Caki2 (cell line): ENCODE measurements around the gene OR10C1. TPM values are rescaled to one million over a fixed set of nuclear protein-coding genes. Genes with fewer than 3 reads are reported as not detected.
"Not testable (repeated sequence)": the region's sequence is repeated elsewhere in the genome, so short reads cannot be mapped to it uniquely, and the experiment has no call there.

Source experiments
- DNase-seq: peaks from one replicate; pipeline ENCODE4 v3.0.0-alpha.2; 2015; ENCODE audit warnings: low read depth
- in situ Hi-C: cut with HindIII; loops from 2 replicates; pipeline ENCODE4 v1.10.0; 2016; ENCODE audit warnings: low sequenced_read_pairs, low pct_unique_long_range_greater_than_20kb, mixed read lengths
- total RNA-seq: library from RNA; depleted of rRNA; stranded (reverse); fragments of >200 nt; shearing (Covaris generic); gene quantifications from 2 replicates; pipeline ENCODE4 v1.2.3, GENCODE V29; 2014; ENCODE audit warnings: low replicate concordance; rRNA removed

OR10C1 gene
- total RNA-seq = not detected in 2 replicates

DNA sequence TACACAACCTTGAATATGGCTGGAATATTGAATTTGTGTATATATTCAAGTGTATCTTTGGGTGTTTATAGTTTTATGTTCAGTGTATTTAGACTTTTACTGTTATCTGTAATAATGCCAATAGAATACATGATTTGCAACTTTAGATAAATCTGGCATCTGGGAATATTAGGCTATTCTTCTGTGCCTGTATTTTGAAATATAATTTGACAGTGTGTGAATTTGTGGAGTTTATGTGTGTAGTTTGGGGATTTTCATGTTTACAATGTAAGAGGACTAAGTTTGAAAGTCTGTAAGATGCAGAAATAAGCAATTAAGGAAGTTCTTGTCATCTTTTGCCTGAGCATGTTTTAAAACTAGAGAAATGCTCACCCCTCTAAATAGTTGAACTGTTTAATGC, at the start of gene OR10C1:
Gene OR10C1, plus strand, starts transcription at position 301 of the 400 bp plus-strand sequence. CDS start 710 bp downstream, outside the sequence.
- DNase-seq = no peak
- in situ Hi-C loops = no loop called here

- in situ Hi-C loops = no loop called here
- no peak for DNase-seq
Measured at GRCh38 chr6:29395331-29395730, 43.8 kb upstream of the OR10C1 start, which contains the start of gene OR12D2. Gene OR12D2, plus strand, starts transcription at chr6:29395631. Its CDS starts 1,069 bp downstream, at chr6:29396700.

DNA sequence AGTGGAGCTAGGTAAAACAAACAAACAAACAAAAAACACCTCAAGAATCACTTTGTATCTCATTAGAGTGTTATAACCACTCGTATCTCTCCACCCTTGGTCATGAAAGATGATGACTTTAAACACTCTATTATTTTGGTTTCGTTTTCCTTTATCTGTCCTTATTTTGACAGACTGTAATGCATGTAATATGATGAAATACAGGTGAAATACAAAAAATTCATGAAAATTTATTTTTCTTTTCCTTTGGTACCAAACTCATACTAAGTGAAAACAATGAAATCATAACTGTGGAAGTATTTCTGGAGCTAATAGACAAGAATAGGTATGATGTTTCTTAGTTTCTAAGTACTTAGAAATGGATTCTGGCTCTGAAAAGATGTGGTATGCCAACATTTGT, 39.6 kb upstream of the OR10C1 start:
- no peak for DNase-seq
- in situ Hi-C loops = no loop called here

DNA sequence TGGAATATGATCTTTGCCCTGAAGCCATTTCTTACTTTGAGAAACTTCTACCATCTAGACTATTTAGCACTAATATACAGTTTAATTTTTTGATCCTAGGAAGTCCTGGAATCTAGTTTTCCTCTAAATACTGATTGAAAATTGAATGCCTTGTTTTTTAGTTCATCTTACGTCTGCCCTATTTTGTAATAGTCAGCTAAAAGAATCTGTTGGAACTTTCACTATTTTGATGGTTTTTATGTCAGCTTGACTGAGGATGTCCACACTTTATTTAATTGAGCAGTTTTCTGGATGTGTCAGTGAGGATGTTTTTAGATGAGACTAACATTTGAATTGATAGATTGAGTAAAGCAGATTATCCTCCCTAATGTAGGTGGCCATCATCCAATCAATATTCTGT, 35.3 kb upstream of the OR10C1 start:
- no peak for DNase-seq
- in situ Hi-C loops = no loop called here

DNA sequence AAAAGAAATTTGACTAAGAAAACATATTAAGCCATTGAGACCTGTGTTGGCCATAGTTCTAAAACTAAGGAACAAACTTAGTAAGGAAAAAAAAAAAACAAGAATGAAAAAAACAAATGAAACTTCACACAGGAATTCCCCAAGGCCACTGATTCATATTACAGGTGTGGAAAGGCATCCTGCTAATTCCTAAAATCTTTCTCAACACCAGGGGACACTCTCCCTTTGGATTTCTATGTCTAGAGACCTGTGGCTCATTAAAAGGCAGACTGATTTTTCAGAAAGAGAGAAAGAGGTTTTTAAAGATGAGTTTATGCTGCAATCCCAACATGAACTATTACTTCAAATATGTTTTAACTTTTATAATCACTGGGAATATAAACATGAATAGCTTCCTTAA, 24.5 kb upstream of the OR10C1 start, which contains the start of gene OR12D1:
Gene OR12D1, plus strand, starts transcription at position 341 of the 400 bp plus-strand sequence.
- in situ Hi-C loops = no loop called here

DNA sequence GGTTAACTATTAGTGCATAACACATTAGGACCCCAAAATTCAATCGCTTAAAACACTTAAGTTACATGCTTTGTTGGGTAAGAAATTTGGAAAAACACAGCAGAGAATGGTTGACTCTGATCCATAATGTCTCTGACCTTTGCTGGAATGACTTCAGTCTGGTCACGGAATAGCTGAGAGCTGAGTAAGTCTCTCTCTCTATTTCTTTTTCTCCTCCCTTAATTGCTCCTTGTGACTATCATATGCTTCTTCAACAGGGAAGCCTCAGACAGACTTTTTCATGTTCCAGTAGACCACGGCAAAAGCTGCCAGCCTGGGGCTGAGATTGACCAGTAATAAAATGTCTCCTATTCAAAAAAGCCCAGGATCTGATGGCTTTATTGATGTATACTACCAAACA, 19.6 kb upstream of the OR10C1 start:
- peak; percentile 52 for DNase-seq

More for the DNA sequence above, 24.5 kb upstream of the OR10C1 start, which contains the start of gene OR12D1:
- peak; percentile 33 for DNase-seq

DNA sequence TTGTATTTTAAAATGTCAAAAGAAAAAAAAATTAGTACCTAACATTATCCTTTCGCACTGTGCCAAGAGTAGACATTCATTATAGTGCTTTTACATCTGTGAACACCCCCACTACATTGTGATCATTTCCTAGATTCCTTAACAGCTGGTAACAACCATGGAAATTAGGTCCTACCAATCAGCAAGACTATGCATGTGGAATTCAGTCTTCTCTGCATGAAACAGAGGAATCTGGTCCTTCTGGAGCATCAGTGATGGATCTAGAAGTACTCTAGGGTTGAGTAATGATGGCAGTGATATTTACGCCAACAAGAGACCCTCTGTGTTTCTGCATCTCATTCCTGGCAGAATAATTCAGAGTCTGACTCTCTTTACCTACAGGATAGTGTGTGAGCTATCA, 14.9 kb upstream of the OR10C1 start:
- no peak for DNase-seq
- in situ Hi-C loops = no loop called here

More for the DNA sequence above, 19.6 kb upstream of the OR10C1 start:
- in situ Hi-C loops = no loop called here

GRCh38 chr6:29424575-29424974, 14.5 kb upstream of the OR10C1 start:
- no peak for DNase-seq
- in situ Hi-C loops = no loop called here

DNA sequence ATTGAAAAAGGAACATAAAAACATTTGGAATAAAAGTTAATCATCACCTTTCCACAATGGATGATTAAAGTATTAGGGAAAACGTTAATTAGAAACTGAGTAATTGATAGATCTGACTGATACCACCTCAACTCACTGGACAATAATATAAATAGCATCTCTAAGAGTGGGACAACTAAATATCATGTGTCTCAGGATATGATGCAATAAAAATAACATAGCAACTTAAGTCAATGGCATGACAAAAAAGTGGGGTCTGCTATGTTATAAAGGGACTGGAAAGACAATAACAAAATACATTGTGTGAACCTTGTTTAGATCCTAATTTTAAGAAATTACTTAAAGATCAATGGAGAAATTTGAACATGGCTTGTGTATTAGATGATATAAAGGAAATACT, 14.0 kb upstream of the OR10C1 start:
- no peak for DNase-seq
- in situ Hi-C loops = no loop called here

GRCh38 chr6:29426654-29427053, 12.5 kb upstream of the OR10C1 start:
- in situ Hi-C loops = no loop called here
- no peak for DNase-seq

GRCh38 chr6:29436730-29437129, 2.4 kb upstream of the OR10C1 start:
- DNase-seq, in situ Hi-C loops: not testable (repeated sequence)

GRCh38 chr6:29442719-29443118, 3.6 kb downstream of the OR10C1 start:
- DNase-seq = no peak
- in situ Hi-C loops = no loop called here

DNA sequence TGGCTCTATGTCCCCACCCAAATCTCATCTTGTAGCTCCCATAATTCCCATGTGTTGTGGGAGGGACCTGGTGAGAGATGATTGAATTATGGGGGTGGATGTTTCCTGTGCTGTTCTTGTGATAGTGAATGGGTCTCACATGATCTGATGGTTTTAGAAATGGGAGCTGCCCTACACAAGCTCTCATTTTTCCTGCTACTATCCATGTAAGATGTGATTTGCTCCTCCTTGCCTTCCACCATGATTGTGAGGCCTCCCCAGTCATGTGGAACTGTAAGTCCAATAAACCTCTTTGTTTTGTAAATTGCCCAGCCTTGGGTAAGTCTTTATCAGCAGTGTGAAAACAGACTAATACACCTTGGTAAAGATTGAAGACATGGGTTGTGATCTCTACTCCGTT, 4.9 kb downstream of the OR10C1 start:
- DNase-seq, in situ Hi-C loops: not testable (repeated sequence)

DNA sequence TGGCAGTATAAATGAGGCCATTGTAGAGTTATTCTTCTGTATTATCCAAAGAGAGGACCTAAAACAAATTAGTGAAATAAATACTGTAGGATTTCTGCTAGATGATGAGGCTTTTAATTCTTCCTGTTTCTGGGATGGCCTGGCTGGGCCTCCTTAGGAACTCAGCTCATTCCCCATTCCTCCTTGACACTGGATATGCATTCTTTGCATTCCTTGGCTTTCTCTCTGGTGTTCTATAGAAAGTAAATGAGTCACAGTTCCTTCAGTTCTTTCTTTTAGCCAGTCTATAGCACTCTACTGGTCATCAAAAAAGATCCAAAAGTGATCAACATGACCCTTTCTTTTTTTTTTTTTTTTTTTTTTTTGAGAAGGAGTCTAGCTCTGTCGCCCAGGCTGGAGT, 8.6 kb downstream of the OR10C1 start:
- DNase-seq = no peak
- in situ Hi-C loops = no loop called here

DNA sequence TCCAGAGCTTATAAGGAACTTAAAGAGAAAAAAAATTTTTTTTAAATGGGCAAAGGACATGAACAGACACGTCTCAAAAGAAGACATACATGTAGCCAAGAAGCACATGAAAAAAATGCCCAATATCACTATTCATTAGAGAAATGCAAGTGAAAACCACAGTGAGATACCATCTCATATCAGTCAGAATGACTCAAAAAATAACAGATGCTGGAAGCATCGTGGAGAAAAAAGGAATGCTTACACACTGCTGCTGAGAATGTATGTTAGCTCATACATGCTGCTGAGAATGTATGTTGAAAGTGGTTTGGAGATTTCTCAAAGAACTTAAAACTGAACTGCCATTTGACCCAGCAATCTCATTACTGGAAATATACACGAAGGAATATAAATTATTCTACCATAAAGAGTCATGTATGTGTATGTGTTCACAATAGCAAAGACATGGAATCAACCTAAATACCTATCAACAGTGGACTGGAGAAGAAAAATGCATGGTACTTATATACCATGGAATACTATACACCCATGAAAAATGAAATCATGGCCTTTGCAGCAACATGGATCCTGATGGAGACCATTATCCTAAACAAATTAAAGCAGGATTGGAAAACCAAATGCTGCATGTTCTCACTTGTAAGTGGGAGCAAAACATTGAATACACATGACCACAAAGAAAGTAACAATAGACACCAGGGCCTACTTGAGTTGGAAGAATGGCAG, 12.5 kb downstream of the OR10C1 start:
- no peak for DNase-seq
- in situ Hi-C loops = no loop called here

- in situ Hi-C loops = no loop called here
- no peak for DNase-seq
Measured at GRCh38 chr6:29456971-29457370, 17.9 kb downstream of the OR10C1 start, which contains the start of the genes OR11A1 and OR2H1. Gene OR11A1, minus strand, starts transcription at chr6:29457071. Its CDS starts 29,430 bp downstream, at chr6:29427641. Gene OR2H1, plus strand, starts transcription at chr6:29457155. Its CDS starts 4,615 bp downstream, at chr6:29461770.

DNA sequence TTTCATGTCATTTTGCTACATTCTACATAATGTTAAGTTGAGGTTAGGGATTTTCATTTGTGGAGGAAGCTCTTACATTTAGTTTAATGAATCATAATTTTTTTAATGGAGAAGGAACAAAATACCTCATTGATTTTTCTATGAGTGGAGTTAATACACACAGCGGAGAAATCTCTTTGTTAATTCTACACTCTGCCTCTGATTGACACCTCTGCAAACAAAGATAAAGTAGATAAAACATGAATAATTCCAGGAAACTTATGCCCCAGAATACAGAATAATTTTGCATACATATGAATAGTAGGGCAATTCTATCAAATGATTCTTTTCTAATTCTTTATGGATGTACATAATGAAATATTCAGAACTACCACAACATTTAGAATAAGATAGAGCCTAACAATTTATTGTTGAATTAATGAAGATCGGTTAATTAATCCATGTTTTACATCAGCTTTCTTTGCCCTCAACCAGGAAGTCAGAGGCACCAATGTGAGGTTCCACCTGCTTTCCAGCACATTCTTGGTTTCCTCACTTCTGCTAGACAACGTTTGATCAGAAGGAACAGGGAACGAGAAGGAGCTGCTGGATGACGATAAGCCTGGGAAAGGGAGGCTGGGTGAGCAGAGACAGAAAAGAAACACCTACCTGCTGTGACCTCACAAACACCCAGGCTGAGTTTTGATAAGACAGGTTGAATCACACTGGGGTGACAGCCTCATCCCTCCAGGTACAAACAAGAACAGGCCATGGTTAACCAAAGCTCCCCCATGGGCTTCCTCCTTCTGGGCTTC, 22.1 kb downstream of the OR10C1 start:
- DNase-seq = no peak
- in situ Hi-C loops = no loop called here

DNA sequence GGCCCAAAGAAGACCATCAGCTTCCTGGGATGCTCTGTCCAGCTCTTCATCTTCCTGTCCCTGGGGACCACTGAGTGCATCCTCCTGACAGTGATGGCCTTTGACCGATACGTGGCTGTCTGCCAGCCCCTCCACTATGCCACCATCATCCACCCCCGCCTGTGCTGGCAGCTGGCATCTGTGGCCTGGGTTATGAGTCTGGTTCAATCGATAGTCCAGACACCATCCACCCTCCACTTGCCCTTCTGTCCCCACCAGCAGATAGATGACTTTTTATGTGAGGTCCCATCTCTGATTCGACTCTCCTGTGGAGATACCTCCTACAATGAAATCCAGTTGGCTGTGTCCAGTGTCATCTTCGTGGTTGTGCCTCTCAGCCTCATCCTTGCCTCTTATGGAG, 22.9 kb downstream of the OR10C1 start:
- in situ Hi-C loops = no loop called here
- DNase-seq = no peak

GRCh38 chr6:29465279-29465678, 26.2 kb downstream of the OR10C1 start:
- DNase-seq = no peak
- in situ Hi-C loops = no loop called here
